ENCODE measurements around the gene TSR1.

TSR1 gene

DNA sequence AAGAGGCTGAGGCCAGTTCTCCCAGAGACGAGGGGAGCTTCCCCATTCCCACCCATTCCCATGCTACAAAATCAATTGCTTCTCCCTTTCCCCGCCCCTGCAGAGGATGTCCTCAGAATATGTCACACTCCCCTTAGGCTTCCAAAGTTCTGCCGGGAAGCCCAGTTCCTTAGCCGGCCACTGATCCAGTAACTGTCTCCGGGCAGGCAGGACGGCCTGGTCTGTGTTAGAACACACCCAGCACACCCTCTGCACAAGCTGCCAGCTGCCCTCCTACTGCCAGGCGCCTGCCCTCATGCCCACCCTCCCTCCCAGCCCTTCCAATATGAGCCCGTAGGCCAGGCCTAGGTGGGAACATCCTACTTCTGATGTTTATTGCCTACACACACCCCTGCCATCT, 32.1 kb upstream of the TSR1 start:
- no peak overlapping the region for H3K4me3 ChIP-seq (ENCODE audit: low read length)
- TF ChIP-seq, protein P1, sequence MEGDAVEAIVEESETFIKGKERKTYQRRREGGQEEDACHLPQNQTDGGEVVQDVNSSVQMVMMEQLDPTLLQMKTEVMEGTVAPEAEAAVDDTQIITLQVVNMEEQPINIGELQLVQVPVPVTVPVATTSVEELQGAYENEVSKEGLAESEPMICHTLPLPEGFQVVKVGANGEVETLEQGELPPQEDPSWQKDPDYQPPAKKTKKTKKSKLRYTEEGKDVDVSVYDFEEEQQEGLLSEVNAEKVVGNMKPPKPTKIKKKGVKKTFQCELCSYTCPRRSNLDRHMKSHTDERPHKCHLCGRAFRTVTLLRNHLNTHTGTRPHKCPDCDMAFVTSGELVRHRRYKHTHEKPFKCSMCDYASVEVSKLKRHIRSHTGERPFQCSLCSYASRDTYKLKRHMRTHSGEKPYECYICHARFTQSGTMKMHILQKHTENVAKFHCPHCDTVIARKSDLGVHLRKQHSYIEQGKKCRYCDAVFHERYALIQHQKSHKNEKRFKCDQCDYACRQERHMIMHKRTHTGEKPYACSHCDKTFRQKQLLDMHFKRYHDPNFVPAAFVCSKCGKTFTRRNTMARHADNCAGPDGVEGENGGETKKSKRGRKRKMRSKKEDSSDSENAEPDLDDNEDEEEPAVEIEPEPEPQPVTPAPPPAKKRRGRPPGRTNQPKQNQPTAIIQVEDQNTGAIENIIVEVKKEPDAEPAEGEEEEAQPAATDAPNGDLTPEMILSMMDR (conservative IDR thresholded peaks at IDR 0.05; ENCODE audit: low read depth, low read length) = no peak
- DNase-seq (ENCODE audit: low read depth) = no peak

DNA sequence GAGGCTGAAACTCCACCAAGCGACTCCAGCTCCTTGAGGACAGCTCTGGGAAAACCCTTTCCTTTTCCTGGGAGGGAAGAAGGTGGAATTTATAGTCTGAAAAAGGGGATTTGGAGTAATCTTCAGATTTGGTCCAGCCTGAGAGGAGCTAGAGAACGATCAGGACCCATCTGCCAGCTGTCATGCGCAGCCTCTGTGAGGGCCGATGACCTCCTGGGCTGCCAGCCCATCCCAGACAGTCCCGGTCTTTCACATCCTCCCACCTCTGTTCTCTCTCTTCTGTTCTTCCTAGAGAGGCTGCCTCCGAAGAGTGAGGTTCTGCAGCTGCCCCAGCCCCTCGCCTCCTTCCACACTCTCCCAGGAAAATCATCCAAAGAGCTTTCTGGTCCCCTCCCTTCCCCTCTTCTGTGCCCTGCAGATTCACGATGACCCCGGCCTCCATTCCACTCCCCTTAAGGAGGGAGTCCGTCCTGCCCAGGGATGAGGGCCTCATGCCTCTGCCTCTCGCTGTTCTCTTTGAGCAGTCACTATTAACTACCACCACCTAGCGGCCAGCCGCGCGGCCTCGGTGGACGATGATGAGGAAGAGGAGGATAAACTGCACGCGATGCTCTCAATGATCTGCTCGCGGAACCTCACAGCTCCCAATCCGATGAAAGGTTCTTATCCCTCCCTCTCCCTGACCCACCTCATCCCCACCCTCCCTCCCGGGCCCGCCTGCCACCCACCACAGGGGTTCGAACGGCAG, 30.7 kb upstream of the TSR1 start:
- no peak overlapping the region for H3K4me3 ChIP-seq (ENCODE audit: low read length)
- no peak for DNase-seq (ENCODE audit: low read depth)
- TF ChIP-seq, protein P1 (conservative IDR thresholded peaks at IDR 0.05; ENCODE audit: low read depth, low read length) = peak; percentile 35

DNA sequence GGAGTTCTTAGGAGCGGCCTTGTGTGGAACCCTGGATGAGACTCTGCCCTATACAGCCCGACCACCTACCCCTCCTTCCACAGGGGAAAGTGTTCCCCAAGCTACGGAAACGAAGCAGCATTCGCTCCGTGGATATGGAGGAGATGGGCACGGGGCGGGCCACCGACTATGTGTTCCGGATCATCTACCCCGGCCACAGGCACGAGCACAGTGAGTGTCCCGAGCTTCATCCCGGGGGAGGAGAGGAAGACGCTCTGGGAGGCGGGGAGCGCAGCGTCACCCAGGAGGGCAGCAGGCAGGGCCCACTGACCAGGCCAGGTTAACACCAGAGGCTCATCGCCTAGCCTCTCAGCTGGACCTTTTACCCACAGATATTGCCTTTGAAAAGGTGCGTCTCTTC, 28.9 kb upstream of the TSR1 start:
- TF ChIP-seq, protein P1 (conservative IDR thresholded peaks at IDR 0.05; ENCODE audit: low read depth, low read length) = no peak
- no peak overlapping the region for H3K4me3 ChIP-seq (ENCODE audit: low read length)
- no peak for DNase-seq (ENCODE audit: low read depth)

DNA sequence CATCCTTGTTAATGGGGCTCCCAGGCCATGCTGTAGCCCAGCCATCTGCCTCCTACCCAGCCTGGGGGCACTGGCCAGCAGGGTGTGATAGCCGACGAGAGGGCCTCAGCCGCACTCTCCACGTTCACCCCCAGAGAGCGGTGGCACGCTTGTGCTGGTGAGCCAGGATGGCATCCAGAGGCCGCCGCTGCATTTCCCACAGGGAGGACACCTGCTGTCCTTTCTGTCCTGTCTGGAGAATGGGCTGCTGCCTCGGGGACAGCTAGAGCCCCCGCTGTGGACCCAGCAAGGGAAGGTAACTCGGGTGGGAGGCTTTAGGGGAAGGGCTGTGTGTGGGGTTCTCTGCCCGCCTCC, 28.5 kb upstream of the TSR1 start:
- TF ChIP-seq, protein P1 (conservative IDR thresholded peaks at IDR 0.05; ENCODE audit: low read depth, low read length) = no peak
- no peak for DNase-seq (ENCODE audit: low read depth)
- H3K4me3 ChIP-seq (ENCODE audit: low read length) = no peak overlapping the region

DNA sequence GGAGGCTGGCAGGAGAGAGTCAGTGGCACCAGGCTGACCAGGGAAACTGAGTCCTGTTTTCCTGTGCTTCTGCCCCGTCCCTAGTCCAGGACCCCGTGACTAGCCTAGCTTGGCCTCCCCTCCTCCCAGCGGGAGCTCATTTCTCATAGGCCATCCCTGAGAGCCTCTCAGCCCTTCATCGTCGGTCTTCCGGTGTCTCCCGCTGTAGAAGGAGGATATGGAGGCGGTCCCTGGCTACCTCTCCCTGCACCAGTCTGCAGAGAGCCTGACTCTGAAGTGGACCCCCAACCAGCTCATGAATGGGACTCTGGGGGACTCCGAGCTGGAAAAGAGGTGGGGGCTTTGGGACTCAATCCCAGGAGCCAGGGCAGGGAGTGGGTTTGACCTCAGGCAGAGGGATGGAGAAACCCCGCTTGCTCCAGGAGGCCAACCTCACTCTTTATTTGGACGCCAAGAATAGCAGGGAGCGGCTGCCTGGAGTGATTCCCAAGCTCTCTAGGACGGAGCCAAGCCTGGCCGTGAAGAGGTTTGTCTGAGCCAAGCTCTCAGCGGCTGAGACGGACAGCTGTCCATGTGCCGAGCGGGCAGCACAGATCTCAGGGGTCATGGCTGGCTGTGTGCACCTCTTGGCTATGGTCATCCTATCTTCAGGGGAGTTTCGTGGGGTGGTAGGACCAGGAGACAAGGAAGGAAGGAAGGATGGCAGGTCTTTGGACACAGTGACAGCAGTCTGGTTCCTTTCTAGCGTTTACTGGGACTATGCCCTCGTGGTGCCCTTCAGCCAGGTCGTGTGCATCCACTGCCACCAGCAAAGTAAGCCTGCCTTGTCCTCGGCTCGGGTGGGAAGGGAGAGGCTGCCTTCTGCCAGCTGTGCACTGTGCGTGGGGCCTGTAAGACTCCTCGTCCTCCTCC, 27.9 kb upstream of the TSR1 start:
- TF ChIP-seq, protein P1 (conservative IDR thresholded peaks at IDR 0.05; ENCODE audit: low read depth, low read length) = no peak
- no peak overlapping the region for H3K4me3 ChIP-seq (ENCODE audit: low read length)
- DNase-seq (ENCODE audit: low read depth) = no peak

DNA sequence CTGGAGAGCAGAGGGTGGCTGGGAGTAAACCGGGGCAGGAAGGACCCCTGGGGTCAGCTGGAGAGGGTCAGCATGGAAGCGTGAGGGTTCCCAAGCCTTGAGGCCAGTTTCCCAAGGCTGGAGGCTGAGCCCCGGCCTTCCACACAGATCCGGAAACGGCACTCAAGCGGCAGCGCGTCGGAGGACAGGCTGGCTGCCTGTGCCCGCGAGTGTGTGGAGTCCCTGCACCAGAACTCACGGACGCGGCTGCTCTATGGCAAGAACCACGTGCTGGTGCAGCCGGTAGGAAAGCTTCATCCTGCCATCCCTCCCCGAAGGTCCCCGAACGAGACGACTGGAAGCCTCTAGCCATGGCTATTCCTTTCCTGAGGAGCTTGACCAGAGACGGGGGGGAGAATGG, 27.1 kb upstream of the TSR1 start:
- no peak overlapping the region for H3K4me3 ChIP-seq (ENCODE audit: low read length)
- DNase-seq (ENCODE audit: low read depth) = no peak
- TF ChIP-seq, protein P1 (conservative IDR thresholded peaks at IDR 0.05; ENCODE audit: low read depth, low read length) = no peak

Measured in retinal pigment epithelial cell (primary cell).